Neural cell (in vitro differentiated cells): ENCODE results near the gene INTS13.

Experiments
- EP300 ChIP-seq: fragments of 450-650 bp; conservative IDR thresholded peaks from 2 replicates; pipeline ENCODE4 v1.6.1; 2014; ENCODE audit warnings: antibody characterized with exemption, mild to moderate bottlenecking, moderate library complexity; ENCODE audit not compliant: poor library complexity, severe bottlenecking
- EZH2 ChIP-seq: fragments of 200-600, 300-800 bp; shearing (Covaris generic), sonication (generic); IDR thresholded peaks from 2 replicates; pipeline ENCODE4 v1.6.1; 2014; ENCODE audit warnings: antibody characterized with exemption, low read length, borderline replicate concordance, mild to moderate bottlenecking; ENCODE audit not compliant: insufficient read depth, poor library complexity, severe bottlenecking
- TAF1 ChIP-seq: IDR thresholded peaks from 2 replicates; pipeline ENCODE4 v1.6.1; 2012; ENCODE audit warnings: low read depth
- TF ChIP-seq, protein P1 (sequence below): fragments of 450-650 bp; IDR thresholded peaks from 2 replicates; pipeline ENCODE4 v1.5.1; 2014; ENCODE audit warnings: antibody characterized with exemption, mild to moderate bottlenecking, moderate library complexity; ENCODE audit not compliant: poor library complexity, severe bottlenecking

DNA sequence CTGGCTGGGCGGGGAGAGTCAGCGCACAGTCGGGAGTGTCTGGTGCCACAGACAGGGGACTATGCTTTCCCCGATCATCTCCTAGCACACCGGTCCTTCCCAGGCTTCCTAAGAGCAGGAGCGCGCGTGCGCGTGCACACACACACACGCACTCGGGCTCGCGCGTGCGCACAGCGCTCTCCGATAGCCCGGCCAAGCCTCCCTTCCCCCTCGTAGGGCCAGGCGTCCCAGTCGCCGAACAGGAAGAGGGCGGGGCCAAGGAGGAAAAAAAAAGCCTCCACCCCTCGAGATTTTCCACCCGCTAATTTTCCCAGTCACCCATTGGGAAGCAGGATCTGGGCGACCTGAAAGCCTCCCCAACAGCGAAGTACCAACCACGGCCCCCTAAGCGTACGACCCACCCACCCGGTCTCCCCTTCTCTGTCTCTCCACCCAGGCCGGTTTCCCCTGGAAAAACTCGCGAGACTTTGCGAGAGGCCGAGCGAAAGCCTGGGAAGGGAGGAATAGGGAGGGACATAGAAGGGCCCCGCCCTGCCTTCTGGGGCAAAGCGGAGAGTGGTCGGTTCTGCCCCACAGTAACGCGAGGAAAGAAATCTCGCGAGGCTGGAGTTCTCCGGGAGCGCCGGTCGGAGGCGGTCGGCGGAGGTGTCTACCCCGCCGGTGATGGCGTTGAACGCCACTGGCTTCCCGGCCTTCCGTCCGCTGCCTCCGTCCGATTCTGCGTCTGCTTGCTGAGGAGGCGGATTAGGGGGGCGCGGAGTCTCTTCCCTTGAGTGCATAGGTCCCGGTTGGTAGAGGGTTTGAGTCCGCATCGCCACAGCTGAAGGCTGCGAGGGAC, at the start of gene INTS13, which contains the start of gene FGFR1OP2:
- TF ChIP-seq EP300 (peak; percentile 67), TAF1 (no peak), EZH2 (no peak)
- TF ChIP-seq, protein P1, sequence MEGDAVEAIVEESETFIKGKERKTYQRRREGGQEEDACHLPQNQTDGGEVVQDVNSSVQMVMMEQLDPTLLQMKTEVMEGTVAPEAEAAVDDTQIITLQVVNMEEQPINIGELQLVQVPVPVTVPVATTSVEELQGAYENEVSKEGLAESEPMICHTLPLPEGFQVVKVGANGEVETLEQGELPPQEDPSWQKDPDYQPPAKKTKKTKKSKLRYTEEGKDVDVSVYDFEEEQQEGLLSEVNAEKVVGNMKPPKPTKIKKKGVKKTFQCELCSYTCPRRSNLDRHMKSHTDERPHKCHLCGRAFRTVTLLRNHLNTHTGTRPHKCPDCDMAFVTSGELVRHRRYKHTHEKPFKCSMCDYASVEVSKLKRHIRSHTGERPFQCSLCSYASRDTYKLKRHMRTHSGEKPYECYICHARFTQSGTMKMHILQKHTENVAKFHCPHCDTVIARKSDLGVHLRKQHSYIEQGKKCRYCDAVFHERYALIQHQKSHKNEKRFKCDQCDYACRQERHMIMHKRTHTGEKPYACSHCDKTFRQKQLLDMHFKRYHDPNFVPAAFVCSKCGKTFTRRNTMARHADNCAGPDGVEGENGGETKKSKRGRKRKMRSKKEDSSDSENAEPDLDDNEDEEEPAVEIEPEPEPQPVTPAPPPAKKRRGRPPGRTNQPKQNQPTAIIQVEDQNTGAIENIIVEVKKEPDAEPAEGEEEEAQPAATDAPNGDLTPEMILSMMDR = no peak
